ENCODE data around the gene BFSP2.

DNA sequence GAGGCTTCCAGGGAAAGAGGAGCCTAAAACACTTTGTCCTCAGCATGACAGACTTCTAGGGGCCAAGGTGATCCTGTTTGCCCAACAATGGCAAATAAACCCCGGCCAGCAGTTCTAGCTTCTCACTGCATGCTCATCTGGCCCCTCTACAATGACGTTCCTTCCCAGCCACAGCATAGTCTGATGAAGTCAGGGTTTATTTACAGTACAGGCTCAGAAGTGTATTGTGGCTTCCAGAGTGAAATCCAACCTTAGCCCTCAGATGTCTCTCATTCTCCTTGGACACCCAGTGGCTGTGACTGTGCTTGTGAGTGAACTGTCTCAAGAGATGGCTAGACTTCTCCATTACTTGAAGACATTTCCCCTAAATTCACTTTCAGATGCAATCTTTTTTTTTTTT is 40.8 kb downstream of the BFSP2 start:
- no peak for TF ChIP-seq NCOA2 (CRISPR knock-in tag; IDR thresholded peaks at IDR 0.05)
- TF ChIP-seq, protein P1, sequence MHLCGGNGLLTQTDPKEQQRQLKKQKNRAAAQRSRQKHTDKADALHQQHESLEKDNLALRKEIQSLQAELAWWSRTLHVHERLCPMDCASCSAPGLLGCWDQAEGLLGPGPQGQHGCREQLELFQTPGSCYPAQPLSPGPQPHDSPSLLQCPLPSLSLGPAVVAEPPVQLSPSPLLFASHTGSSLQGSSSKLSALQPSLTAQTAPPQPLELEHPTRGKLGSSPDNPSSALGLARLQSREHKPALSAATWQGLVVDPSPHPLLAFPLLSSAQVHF (CRISPR knock-in tag; IDR thresholded peaks at IDR 0.05) = no peak
- TF ChIP-seq, protein P2, sequence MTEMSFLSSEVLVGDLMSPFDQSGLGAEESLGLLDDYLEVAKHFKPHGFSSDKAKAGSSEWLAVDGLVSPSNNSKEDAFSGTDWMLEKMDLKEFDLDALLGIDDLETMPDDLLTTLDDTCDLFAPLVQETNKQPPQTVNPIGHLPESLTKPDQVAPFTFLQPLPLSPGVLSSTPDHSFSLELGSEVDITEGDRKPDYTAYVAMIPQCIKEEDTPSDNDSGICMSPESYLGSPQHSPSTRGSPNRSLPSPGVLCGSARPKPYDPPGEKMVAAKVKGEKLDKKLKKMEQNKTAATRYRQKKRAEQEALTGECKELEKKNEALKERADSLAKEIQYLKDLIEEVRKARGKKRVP (CRISPR knock-in tag; IDR thresholded peaks at IDR 0.05) = no peak
- TF ChIP-seq CAMTA2 (CRISPR knock-in tag; IDR thresholded peaks at IDR 0.05; ENCODE audit: borderline replicate concordance) = no peak
- TF ChIP-seq, protein P3, sequence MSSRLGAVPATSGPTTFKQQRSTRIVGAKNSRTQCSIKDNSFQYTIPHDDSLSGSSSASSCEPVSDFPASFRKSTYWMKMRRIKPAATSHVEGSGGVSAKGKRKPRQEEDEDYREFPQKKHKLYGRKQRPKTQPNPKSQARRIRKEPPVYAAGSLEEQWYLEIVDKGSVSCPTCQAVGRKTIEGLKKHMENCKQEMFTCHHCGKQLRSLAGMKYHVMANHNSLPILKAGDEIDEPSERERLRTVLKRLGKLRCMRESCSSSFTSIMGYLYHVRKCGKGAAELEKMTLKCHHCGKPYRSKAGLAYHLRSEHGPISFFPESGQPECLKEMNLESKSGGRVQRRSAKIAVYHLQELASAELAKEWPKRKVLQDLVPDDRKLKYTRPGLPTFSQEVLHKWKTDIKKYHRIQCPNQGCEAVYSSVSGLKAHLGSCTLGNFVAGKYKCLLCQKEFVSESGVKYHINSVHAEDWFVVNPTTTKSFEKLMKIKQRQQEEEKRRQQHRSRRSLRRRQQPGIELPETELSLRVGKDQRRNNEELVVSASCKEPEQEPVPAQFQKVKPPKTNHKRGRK (CRISPR knock-in tag; IDR thresholded peaks at IDR 0.05) = no peak
- TF ChIP-seq, protein P4, sequence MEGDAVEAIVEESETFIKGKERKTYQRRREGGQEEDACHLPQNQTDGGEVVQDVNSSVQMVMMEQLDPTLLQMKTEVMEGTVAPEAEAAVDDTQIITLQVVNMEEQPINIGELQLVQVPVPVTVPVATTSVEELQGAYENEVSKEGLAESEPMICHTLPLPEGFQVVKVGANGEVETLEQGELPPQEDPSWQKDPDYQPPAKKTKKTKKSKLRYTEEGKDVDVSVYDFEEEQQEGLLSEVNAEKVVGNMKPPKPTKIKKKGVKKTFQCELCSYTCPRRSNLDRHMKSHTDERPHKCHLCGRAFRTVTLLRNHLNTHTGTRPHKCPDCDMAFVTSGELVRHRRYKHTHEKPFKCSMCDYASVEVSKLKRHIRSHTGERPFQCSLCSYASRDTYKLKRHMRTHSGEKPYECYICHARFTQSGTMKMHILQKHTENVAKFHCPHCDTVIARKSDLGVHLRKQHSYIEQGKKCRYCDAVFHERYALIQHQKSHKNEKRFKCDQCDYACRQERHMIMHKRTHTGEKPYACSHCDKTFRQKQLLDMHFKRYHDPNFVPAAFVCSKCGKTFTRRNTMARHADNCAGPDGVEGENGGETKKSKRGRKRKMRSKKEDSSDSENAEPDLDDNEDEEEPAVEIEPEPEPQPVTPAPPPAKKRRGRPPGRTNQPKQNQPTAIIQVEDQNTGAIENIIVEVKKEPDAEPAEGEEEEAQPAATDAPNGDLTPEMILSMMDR (CRISPR knock-in tag; IDR thresholded peaks at IDR 0.05) = no peak
- TF ChIP-seq KMT2A (CRISPR knock-in tag; IDR thresholded peaks at IDR 0.05) = no peak
- no peak for TF ChIP-seq SP1 (IDR thresholded peaks at IDR 0.05)
- no peak for TF ChIP-seq SP1 (CRISPR knock-in tag; IDR thresholded peaks at IDR 0.05)
